ENCODE measurements around the gene PDZK1IP1.

Gene PDZK1IP1

DNA sequence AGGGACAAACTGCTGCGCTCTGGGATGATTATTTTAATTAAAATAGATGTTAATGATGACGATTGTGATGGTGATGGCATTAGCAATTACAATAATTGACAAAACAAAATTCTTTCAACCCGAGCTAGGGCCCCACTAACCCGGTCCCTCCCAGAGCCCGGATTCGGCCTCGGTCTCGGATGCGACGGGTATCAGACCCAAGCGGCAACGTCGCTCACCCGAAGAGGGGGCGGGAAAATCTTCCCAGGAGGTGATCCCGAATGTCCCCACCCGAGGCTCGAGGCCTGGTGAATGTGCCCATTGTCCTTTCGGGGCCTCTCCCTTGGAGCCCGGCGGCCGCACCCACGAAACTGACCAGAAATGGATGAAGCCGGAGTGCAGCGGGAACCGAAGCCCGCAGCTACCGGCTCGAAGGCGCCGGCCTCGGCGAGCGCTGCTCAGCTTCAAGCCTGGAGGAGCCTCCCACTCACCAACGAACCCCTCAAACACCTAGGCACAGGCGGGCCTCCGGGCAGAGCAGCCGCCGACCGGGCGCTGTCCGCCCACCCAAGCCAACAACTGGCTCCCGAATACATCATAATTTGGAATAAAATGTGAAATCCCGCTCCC is 41.0 kb upstream of the PDZK1IP1 start:
- Histone ChIP-seq H3K4me3 (no peak overlapping the region), H3K9me3 (ENCODE audit: low read depth, low read length) (no peaks in the 10 kb centered on the region), H3K9ac (ENCODE audit: insufficient read length) (no peak overlapping the region), H3K27ac (no peak overlapping the region), H3K36me3 (ENCODE audit: insufficient read depth, low read length) (no peaks in the 10 kb centered on the region)
- TF ChIP-seq POLR2AphosphoS5 (IDR thresholded peaks at IDR 0.05; ENCODE audit: borderline replicate concordance, low read depth, low read length) (no peak), FOXP2 (optimal IDR thresholded peaks at IDR 0.05; ENCODE audit: control extremely low read depth, extremely low read length, insufficient read depth) (no peak), EZH2 (IDR thresholded peaks at IDR 0.05) (no peak)
- DNase-seq (ENCODE audit: low read depth, low spot score): no peak

DNA sequence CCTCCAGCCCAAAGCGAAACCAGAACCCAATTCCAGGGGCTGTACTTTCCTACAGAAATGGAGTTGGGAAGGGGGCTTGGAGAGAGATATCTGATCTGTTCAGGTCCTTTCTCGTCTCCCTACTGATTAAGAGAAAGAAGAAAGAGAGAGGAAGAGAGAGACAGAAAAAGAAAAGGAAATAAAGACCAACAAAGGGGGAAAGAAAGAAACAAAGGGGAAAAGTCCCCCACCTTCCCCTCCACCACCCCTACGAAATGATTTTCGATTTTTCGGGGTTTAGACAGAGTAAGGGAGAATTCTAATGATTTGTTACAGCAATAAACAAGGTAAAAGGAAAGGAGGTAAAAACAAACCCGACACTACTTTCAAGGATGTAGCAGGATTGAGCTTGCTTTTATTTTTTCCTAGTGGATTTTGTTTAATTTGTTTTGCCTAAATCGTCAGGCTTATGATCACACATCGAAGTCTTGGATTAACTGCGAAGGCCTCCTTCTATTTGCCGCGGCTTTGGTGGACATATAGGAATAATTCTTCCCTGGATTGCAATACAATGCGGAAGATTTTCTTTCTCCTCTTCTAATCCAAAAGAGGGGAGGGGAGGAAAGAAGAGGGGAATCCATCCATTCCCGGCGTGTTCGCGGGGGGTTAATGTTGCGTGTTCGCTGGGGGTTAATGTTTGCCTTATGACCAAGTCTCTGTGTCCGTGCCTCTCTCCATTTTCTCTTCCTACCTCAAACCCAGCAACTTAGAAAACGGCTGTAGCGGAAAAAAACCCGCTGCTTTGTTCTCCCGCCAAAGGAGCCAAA is 40.3 kb upstream of the PDZK1IP1 start:
- H3K36me3 ChIP-seq (ENCODE audit: insufficient read depth, low read length): no peaks in the 10 kb centered on the region
- no peak overlapping the region for H3K27ac ChIP-seq
- no peak overlapping the region for H3K9ac ChIP-seq (ENCODE audit: insufficient read length)
- no peak for DNase-seq (ENCODE audit: low read depth, low spot score)
- no peak overlapping the region for H3K4me3 ChIP-seq
- TF ChIP-seq EZH2 (IDR thresholded peaks at IDR 0.05) (no peak), POLR2AphosphoS5 (IDR thresholded peaks at IDR 0.05; ENCODE audit: borderline replicate concordance, low read depth, low read length) (no peak), FOXP2 (optimal IDR thresholded peaks at IDR 0.05; ENCODE audit: control extremely low read depth, extremely low read length, insufficient read depth) (no peak)
- H3K9me3 ChIP-seq (ENCODE audit: low read depth, low read length): no peaks in the 10 kb centered on the region

DNA sequence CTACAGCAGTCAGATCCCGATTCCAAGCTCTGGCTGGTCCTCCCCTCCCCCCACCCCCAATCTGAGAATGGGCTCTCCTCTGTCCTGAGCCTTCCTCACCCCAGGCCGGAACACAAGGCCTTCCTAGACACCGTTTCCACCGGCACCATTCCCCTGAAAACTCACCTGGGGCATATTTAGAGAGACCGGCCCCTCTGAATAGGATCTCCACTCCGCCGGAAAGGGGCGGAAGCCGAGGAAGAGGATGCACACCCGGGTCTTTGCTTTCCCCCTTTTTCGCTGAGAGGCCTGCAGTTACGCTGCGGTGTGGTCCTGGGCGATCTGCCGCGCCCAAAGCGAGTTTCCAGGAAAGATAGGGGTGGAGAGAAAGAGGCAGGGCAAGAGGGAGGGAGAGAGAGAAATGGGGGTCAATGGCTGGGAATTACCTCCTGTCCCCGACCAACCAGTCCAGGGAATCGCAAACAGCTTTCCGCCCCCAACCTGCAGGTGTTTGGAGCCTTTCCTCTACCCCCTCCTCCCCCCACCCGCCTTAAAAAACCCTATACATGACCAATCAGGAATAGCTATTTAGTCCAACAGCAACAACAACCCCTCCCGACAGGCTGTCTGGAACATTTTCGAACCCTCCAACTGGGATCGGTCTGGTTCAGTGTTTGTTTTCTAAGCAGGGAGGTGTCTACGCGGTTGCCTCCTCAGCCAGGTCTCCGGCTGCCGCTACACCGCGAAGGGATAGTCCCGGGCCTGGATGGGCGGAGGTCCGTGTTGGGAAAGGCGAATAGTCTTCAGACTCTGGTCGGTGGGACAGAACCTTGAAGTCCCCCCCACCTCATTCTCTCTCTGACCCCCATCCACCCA is 39.4 kb upstream of the PDZK1IP1 start:
- H3K27ac ChIP-seq: no peak overlapping the region
- H3K4me3 ChIP-seq: no peak overlapping the region
- DNase-seq (ENCODE audit: low read depth, low spot score): no peak
- no peak for TF ChIP-seq POLR2AphosphoS5 (IDR thresholded peaks at IDR 0.05; ENCODE audit: borderline replicate concordance, low read depth, low read length)
- TF ChIP-seq EZH2 (IDR thresholded peaks at IDR 0.05): no peak
- no peak for TF ChIP-seq FOXP2 (optimal IDR thresholded peaks at IDR 0.05; ENCODE audit: control extremely low read depth, extremely low read length, insufficient read depth)
- no peak overlapping the region for H3K9ac ChIP-seq (ENCODE audit: insufficient read length)
- H3K36me3 ChIP-seq (ENCODE audit: insufficient read depth, low read length): no peaks in the 10 kb centered on the region
- H3K9me3 ChIP-seq (ENCODE audit: low read depth, low read length): no peaks in the 10 kb centered on the region

DNA sequence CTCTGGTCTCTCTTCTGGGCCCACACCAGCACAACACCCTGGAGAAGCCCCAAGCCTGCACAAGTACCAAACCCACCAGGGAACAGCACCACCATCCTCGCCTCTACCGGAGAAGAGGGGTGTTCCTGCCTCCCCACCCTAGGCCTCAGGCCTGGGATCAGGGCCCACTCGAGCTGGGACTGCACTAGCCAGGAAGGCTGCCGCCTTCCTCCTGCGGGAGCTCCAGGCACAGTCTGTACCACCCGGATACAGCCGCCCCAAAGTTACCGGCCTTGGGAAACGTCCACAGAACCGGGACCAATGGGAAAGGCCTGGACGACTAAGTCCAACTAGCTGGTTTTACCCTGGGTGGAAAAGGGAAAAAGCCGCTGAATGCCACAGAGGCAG is 38.8 kb upstream of the PDZK1IP1 start:
- DNase-seq (ENCODE audit: low read depth, low spot score): no peak
- Histone ChIP-seq H3K4me3 (no peak overlapping the region), H3K9ac (ENCODE audit: insufficient read length) (no peak overlapping the region), H3K27ac (no peak overlapping the region), H3K36me3 (ENCODE audit: insufficient read depth, low read length) (no peaks in the 10 kb centered on the region), H3K9me3 (ENCODE audit: low read depth, low read length) (no peaks in the 10 kb centered on the region)
- TF ChIP-seq POLR2AphosphoS5 (IDR thresholded peaks at IDR 0.05; ENCODE audit: borderline replicate concordance, low read depth, low read length) (no peak), EZH2 (IDR thresholded peaks at IDR 0.05) (no peak), FOXP2 (optimal IDR thresholded peaks at IDR 0.05; ENCODE audit: control extremely low read depth, extremely low read length, insufficient read depth) (no peak)

DNA sequence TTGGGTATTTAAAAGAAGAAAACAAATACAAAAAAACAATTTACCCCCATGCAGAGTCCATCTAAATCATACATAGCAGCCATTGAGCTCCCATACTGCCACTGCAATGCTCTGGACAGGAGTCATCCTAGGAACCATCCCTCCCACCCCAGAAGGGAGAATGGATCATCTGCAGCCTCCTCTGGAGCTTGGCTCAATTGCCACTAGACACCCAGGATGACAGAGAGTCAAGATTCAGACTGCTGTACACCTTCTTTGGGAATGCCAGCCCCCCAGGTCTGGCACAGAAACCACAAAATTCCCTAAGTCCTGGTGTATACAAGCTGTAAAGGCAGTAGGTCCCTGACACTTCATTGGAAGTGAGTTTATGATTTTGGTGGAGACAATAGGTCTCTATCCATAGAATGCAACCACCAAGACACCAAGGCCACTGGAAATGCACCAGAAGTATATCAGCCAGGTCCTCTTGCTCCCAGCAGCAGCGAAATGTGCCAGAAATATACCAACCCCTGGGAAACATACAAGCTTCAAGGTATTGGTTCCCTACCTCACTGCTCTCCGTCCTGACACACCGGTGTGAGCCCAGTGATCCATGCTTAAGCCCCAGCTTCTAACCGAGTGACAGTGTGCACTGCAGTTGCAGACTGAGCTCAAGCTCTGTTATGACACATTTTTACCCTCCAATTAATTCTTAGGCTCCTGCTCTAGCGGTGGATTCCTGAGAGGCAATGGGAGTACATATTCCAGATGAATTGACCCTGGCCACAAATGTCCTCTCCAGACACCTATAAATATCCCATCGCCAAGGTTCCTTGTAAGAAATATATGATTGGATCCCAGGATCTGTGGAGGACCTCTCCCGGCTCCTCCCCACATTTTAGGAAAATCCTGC is 37.8 kb upstream of the PDZK1IP1 start:
- Histone ChIP-seq H3K9me3 (ENCODE audit: low read depth, low read length) (no peaks in the 10 kb centered on the region), H3K4me3 (no peak overlapping the region), H3K9ac (ENCODE audit: insufficient read length) (no peak overlapping the region), H3K27ac (no peak overlapping the region), H3K36me3 (ENCODE audit: insufficient read depth, low read length) (no peaks in the 10 kb centered on the region)
- no peak for DNase-seq (ENCODE audit: low read depth, low spot score)
- TF ChIP-seq EZH2 (IDR thresholded peaks at IDR 0.05) (no peak), FOXP2 (optimal IDR thresholded peaks at IDR 0.05; ENCODE audit: control extremely low read depth, extremely low read length, insufficient read depth) (no peak), POLR2AphosphoS5 (IDR thresholded peaks at IDR 0.05; ENCODE audit: borderline replicate concordance, low read depth, low read length) (no peak)

DNA sequence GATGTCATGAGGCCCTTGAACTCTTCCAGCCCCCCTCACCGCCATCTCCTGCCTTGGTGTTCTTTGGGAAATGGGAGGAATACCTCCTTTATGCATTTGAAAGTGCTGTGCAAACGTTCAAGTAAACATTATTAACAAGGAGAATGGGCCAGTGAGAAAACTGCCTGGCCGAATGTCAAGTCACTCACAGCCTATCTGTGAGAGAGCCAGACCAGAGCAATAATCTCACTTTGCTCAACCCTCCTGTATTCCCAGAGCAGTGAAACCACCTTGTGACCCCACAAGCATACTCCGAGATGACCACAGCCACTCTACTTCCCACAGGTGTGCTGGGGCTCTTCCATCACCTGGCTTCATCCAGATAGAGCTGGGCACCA is 37.0 kb upstream of the PDZK1IP1 start:
- Histone ChIP-seq H3K36me3 (ENCODE audit: insufficient read depth, low read length) (no peaks in the 10 kb centered on the region), H3K4me3 (no peak overlapping the region), H3K27ac (no peak overlapping the region), H3K9me3 (ENCODE audit: low read depth, low read length) (no peaks in the 10 kb centered on the region), H3K9ac (ENCODE audit: insufficient read length) (no peak overlapping the region)
- DNase-seq (ENCODE audit: low read depth, low spot score): no peak
- TF ChIP-seq POLR2AphosphoS5 (IDR thresholded peaks at IDR 0.05; ENCODE audit: borderline replicate concordance, low read depth, low read length): no peak

DNA sequence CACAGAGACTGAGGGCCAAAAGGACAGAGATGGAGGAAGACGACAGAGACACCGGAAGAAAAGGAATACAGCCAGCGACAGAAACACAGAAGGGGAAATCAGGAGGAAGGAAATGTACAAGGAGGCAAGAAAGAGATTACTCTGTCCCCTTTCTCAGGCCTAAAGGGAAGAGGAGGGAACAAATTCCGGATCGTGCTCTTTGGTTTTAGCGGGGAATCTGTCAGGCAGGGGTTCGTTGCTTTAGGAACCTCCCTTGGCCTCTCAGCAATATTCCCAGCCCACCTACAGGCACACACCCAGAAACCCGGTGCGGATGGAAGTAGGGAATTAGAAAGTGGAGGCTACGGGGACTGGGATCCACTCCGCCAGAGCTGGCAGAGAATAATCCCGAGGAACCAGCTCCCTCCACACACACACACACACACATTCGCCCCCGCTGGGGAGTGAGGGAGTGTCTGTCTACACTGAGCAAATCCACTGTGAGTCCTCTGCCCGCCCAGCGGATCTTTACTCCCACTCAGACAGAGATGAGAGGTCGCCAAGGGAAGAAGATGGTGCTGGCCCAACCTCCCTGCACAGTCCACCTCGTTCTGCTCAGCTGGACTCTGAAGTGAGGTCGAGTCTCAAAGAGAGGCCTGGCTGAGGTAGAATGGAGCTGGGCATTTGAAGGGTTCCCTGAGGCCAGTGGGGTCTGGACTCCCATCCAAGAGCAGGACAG is 36.4 kb upstream of the PDZK1IP1 start:
- no peak overlapping the region for H3K4me3 ChIP-seq
- no peak overlapping the region for H3K9ac ChIP-seq (ENCODE audit: insufficient read length)
- H3K9me3 ChIP-seq (ENCODE audit: low read depth, low read length): no peaks in the 10 kb centered on the region
- DNase-seq (ENCODE audit: low read depth, low spot score): no peak
- H3K27ac ChIP-seq: no peak overlapping the region
- H3K36me3 ChIP-seq (ENCODE audit: insufficient read depth, low read length): no peaks in the 10 kb centered on the region
- TF ChIP-seq EZH2 (IDR thresholded peaks at IDR 0.05): no peak
- TF ChIP-seq POLR2AphosphoS5 (IDR thresholded peaks at IDR 0.05; ENCODE audit: borderline replicate concordance, low read depth, low read length): no peak
- TF ChIP-seq FOXP2 (optimal IDR thresholded peaks at IDR 0.05; ENCODE audit: control extremely low read depth, extremely low read length, insufficient read depth): no peak
